Measurements from ENCODE around the gene ARPC3.
"Not testable (repeated sequence)": the region's sequence is repeated elsewhere in the genome, so short reads cannot be mapped to it uniquely, and the experiment has no call there.

The ARPC3 gene

DNA sequence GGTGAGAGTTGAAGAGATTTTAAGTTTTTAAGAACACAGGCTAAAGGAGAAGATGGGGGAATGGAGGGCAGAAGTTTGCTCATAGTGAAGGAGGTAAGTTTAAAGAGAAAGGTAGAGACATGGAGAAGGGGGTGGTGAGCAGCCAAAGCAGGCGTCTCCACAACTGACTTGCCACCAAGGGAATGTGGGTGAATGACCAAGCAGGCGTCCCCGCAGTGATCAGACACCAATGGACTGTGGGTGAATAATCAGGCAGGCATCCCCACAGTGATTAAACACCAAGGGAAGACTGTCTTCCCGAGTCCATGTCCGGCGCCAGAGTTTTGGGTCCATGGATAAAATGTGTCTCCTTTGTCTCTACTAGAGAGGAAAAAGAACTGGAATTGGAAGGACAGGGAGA, 40.1 kb downstream of the ARPC3 start:
- not testable (repeated sequence) for DNase-seq

DNA sequence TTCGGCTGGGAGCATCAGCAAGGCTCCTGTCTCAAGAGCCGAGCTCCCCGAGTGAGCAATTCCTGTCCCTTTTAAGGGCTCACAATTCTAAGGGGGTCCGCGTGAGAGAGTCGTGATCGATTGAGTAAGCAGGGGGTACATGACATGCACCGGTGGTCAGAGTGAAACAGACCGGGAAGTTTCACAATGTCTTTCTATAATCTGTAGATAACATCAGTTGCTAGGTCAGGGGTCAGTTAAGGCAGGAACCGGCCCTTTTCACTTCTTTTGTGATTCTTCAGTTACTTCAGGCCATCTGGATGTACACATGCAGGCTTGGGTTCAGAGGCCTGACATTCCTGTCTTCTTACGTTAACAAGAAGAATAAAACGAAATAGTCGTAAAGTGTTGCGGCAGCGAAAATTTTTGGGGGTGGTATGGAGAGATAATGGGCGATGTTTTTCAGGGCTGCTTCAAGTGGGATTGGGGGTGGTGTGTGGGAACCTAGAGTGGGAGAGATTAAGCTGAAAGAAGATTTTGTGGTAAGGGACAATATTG, 44.9 kb downstream of the ARPC3 start:
- not testable (repeated sequence) for DNase-seq

DNA sequence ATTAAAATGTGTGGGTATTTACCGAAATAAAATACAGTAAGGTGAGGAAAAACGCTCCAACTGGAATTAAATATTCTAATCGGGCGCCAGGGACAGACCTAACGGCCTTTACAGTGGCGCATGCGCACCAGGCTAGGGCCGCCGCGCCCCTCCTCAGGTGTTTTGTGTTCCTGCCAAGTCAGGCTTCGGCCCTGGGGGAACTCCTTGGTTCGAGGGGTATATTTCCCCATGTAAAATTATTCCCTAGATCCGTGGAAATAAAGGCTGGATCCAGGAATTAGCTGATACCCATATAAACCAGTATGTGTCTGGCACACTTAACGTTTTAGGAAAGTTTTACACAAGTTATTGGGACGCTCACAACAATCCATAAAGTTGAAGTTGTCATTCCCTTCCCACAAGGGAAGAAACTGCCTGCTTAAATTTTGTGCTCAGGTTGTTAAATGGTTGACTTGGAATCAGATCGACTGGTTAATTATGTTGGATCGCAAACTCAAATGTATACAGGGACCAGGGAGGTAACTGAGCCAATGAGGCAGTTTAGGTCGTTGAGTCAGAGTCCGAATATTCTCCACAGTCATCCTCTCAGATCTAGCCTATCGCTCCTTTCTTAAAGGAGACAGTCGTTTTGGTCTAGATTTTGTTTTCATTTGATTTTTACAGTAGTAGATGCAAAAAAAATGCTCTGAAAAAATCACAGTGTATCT, 46.0 kb downstream of the ARPC3 start:
- DNase-seq, result peak; percentile 79

DNA sequence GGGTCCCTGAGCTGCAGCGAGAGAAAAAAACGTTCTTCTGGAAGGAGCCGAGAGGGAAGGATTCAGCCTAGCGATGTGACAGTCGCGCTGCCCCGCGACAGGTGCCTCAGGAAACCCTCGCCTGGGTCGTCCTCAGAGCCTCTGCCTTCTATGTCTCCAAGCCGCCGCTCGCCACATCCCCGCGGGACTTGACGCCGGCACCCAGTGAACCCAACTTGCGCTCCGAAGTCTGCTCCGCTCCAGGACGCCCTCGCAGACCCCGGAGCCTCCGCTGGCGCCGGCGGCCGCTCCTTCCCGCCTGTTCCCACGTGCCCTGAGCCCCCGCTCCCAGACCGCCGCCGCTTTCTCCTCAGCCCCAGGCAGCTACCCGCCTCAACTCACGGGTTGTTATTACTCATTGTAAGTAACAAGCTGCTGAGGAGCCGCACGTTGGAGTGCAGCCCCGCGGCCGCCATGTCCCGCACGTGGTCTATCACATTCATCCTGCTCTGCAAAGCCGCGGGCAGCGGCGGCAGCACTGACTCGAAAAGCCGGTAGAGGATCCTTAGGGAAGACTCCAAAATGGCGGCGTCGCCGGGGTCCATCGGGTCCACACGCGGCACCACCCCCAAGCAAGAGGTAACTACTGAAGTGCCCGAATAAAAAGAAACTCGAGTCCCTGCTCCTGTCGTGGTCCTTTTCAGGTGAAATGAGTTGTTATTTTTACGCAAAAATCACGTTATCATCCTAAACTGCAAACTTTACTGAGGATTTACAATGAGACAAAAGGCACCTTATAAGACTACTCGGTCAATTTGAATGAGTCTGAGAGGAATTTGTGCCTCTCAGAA, 46.8 kb downstream of the ARPC3 start, which contains the start of gene ANAPC7:
ANAPC7 (minus strand) TSS at position 563 of the 830 bp plus-strand sequence; CDS start at position 482, 81 bp downstream.
- peak; percentile 86 for DNase-seq

Measured in activated CD4-positive, CD25-positive, alpha-beta regulatory T cell treated with anti-CD3 and anti-CD28 coated beads, Interleukin-2, amount 50 U/mL, for 72 hours (primary cell).